NCI-H128 (cell line): ENCODE results near the gene KRABD2.
"Not testable (repeated sequence)": the region's sequence is repeated elsewhere in the genome, so short reads cannot be mapped to it uniquely, and the experiment has no call there.

ENCODE experiments used
- DNase-seq: peaks from one replicate; lab custom pipeline; 2025; ENCODE audit not compliant: unreplicated experiment; lab: John Stamatoyannopoulos, UW

KRABD2 gene

DNA sequence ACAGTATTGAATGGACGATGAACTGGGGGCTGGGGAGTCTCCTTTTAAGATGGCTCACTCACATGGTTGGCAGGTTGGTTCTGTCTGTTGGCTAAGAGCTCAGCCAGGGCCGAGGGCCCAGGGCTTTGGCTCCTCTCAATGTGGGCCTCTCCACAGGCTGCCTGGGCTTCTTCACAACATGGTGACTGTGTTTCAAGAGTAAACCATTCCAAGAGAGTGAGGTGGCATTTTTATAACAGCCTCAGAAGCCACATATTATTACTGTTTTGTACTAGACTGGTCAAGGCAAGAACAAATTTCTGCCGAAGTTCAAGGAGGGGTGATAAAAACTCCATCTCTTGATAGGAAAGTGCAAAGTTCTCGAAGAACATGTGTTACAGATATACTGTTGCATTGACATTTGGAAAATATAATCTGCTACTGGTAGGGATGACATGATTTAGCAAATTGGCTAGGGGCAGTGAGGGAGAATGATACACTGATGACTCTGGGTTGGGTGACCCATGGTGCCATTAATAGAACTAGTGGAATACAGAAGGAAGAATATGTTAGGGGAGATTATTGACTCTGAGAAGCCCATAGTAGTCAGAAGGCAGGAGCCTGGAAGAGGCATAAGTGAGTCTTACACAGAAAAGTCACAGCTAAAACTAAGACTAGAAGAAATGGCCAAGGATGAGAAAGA is 13.7 kb downstream of the KRABD2 start:
- DNase-seq, result no peak

GRCh38 chr17:8360751-8361150 is 15.8 kb downstream of the KRABD2 start:
- DNase-seq, result no peak

DNA sequence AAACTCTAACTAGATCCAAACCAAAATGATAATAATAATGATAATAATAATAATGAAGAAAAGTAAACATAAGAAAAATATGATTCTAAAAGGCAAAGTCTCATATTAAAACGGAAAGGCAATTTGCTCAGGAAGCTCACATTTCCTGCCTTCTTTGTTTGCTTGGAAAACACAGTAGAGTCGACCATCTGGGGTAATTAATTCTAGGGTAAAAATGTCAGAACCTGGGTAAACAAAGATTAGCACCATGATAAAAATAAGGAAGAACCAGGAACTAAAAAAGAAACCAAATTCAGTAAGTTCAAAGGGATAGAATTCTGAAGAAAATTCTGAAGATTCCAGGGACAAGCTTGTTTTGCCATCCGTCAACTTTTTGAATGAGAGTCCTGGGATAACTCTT is 16.2 kb downstream of the KRABD2 start:
- DNase-seq, result no peak

DNA sequence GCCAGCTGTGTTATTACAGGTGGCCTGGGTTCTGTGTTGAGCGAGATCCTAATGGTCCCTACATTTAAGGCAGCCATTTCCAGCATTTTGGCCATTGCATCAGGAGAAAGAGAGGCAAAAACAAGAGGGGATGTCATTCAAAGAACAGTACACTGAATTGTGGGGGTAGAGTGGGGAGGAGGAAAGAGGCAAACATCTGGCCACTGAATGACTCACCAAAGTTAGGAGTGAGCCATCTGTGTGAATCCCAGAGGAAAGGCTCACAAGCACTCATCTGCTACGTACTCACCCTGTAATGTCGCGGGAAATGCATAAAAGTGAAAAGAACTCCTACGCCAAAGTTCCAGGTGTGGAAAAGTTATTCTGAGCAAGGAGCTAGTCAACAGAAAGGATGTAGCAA is 16.7 kb downstream of the KRABD2 start:
- DNase-seq, result no peak

DNA sequence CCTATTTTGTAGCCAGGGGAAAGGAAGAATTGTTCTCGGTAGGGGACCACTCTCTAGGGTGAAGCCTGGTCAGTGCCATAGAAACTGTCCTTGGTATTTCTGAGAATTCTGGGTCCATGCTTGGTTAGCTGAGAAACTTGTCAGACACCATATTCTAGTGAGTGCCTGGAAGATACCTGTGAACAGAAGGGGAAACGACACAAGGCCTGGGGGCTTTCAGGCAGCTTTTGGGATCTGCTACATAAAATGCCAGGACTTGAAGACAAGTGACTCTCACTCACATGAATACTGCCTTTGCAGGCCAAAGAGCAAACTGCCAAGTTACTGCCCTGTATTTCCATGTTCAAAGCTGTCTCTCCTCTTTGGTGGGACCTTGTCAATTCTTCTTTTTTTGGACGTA is 18.6 kb downstream of the KRABD2 start:
- no peak for DNase-seq

DNA sequence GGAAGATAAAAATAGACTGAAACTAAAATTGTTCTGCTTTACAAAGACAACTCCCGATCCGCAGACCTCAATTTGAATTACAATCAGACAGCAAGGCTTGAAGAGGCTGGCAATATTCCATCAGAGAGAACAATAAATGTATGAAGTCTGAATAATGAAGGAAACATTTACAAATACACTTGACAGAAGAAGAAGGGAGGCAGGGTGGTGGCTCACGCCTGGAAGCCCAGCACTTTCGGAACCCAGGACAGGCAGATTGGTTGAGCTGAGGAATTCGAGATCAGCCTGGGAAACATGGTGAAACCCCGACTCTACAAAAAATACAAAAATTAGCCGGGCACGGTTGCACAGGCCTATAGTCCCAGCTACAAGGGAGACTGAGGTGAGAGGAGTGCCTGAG is 22.3 kb downstream of the KRABD2 start:
- DNase-seq, result no peak

- DNase-seq, result no peak
These were observed 22.8 kb downstream of the KRABD2 start for GRCh38 chr17:8353736-8354135.

GRCh38 chr17:8350339-8350738 is 26.2 kb downstream of the KRABD2 start:
- DNase-seq, result no peak

GRCh38 chr17:8347001-8347400 is 29.5 kb downstream of the KRABD2 start:
- not testable (repeated sequence) for DNase-seq

DNA sequence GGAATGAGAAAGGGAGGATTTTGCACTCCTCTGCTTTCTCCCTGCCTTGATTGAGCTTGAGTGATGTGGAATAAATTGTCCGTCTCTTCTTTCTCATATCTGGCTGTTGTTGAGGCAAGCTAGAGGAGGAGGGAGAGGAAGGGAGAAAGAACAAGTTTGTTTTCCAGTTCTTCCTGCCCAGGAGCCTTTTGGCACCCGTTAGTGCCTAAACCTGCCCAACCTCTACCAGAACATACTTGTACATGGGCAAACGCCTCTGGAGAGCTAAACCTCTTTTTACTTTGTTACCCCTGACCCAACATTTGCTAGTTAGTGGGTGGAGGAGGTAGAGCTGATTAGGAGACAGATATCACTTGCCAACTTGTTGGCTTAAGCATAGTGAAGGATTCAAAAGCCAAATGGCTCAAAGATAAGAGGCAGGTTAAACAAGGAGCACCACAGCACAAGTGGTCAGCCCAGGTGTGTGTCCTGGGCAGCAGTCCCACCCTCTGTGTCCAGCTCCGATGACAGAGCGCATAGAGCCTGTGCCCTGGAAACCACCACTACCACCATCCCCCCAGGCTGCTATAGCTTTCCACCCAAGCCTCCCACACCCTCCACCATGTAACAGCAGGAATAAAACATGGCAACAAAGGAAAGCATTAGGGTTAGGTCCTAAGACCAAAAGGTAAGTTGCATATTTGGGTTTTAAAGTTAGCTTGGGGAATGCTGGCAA is 30.4 kb downstream of the KRABD2 start:
- DNase-seq, result no peak

GRCh38 chr17:8345052-8345690 is 31.3 kb downstream of the KRABD2 start:
- no peak for DNase-seq

DNA sequence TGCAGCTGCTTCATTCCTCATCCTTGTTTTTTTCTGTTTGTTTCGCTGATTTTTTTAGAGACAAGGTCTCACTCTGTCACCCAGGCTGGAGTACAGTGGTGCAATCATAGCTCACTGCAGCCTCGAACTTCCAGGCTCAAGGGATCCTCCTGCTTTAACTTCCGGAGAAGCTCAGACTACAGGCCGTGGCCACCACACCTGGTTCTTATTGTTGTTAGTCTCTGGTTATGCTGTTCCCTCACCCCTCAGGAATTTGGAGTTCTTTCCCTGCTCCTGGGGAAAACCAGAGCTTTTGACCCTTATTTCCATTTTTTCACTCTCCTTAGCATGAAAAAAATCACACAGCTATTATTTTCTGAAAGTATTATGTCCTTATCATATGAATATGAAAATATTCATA is 35.0 kb downstream of the KRABD2 start:
- no peak for DNase-seq

GRCh38 chr17:8339540-8339939 is 37.0 kb downstream of the KRABD2 start, which contains the start of gene ODF4:
Gene ODF4 (plus strand): TSS chr17:8339840. CDS start chr17:8340052, 212 bp downstream.
- no peak for DNase-seq

DNA sequence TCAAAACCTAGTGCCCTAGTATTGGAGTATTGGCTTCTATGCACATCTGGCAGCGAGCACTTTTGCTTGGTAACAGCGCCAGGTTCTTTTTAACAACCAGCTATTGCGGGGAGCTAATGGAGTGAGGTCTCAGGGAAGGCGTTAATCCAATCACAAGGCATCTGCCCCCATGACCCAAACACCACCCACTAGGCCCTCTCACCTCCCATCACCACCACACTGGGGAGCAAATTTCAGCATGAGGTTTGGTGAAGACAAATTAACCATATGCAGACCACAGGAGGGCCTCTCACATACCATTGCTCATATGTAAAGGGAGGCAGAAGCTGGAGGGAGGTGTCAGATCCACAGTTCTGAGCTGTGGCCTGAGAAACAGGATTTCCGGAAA is 37.8 kb downstream of the KRABD2 start:
- DNase-seq, result no peak

- DNase-seq, result no peak
These were observed 38.4 kb downstream of the KRABD2 start for GRCh38 chr17:8337802-8338752.

DNA sequence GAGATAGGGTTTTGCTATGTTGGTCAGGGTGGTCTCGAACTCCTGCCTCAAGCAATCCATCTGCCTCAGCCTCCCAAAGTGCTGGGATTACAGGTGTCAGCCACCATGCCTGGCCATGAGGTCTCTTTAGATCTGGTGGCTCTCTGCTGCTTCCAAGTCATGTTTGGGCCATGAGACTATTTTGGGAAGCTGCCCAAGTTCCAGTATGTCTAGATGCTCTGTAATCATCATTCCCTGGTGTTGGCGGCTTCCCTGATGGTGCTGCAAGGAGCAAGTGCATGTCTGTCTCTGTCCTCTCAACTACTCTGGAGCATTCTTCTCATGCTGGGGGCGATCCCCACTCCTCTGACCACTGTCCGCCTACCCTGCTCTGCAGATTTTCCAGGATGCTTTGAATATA is 43.2 kb downstream of the KRABD2 start:
- DNase-seq, result no peak

GRCh38 chr17:8332688-8333087 is 43.8 kb downstream of the KRABD2 start:
- no peak for DNase-seq

- no peak for DNase-seq
These were observed 44.4 kb downstream of the KRABD2 start for GRCh38 chr17:8332128-8332527.

DNA sequence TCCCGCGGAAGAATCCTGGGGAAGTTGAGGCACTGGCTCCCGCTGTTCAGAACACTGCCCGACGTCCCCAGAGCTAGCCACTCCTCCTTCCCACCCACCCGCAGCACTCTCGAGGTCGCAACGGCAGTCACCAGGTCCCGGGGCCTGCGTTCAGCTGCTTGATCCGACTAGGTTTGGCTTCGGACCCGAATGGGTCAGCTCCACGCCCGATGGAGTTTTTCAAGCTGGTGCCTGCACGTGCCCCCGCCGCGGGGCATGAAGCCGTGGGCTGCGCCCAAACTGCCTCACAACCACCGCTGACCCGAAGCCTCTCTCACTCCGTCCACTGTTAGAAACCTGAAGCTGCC is 49.2 kb downstream of the KRABD2 start:
- DNase-seq, result no peak
